HG02623 (cell line): ENCODE data around the gene SPATA17.
"Not testable (repeated sequence)": the region's sequence is repeated elsewhere in the genome, so short reads cannot be mapped to it uniquely, and the experiment has no call there.

Source experiments
- ATAC-seq: cut with Tn5 transposase; IDR thresholded peaks from one replicate; pipeline ENCODE4 v1.9.1; 2021; ENCODE audit warnings: moderate library complexity; ENCODE audit not compliant: unreplicated experiment

Gene SPATA17

GRCh38 chr1:217630711-217631591 is at the start of gene SPATA17, which contains the start of gene GPATCH2:
Gene SPATA17 (plus strand): TSS chr1:217631344. CDS start chr1:217631379, 35 bp downstream.
Gene GPATCH2 (minus strand): TSS chr1:217631090. CDS start chr1:217630971, 119 bp downstream.
- ATAC-seq = peak; percentile 98

GRCh38 chr1:217584286-217584811 is 46.8 kb upstream of the SPATA17 start:
- ATAC-seq = not testable (repeated sequence)

- ATAC-seq = no peak
Measured at GRCh38 chr1:217585577-217585976, 45.6 kb upstream of the SPATA17 start.

- no peak for ATAC-seq
Measured at GRCh38 chr1:217586586-217586985, 44.6 kb upstream of the SPATA17 start.

GRCh38 chr1:217590598-217590997 is 40.5 kb upstream of the SPATA17 start:
- ATAC-seq = no peak

GRCh38 chr1:217599154-217599553 is 32.0 kb upstream of the SPATA17 start:
- no peak for ATAC-seq

GRCh38 chr1:217602380-217602779 is 28.8 kb upstream of the SPATA17 start:
- no peak for ATAC-seq

GRCh38 chr1:217605390-217605789 is 25.8 kb upstream of the SPATA17 start:
- ATAC-seq = no peak

- ATAC-seq = no peak
Measured at GRCh38 chr1:217614200-217614712, 16.9 kb upstream of the SPATA17 start.

- ATAC-seq = no peak
Measured at GRCh38 chr1:217617126-217617525, 14.0 kb upstream of the SPATA17 start.

- ATAC-seq = peak; percentile 100
Measured at GRCh38 chr1:217620814-217621213, 10.3 kb upstream of the SPATA17 start.

- no peak for ATAC-seq
Measured at GRCh38 chr1:217622042-217622441, 9.1 kb upstream of the SPATA17 start.

- ATAC-seq = no peak
Measured at GRCh38 chr1:217626321-217626720, 4.8 kb upstream of the SPATA17 start.

- no peak for ATAC-seq
Measured at GRCh38 chr1:217627431-217627830, 3.7 kb upstream of the SPATA17 start.

GRCh38 chr1:217642455-217642854 is 11.3 kb downstream of the SPATA17 start:
- ATAC-seq = no peak

- ATAC-seq = no peak
Measured at GRCh38 chr1:217647791-217648190, 16.6 kb downstream of the SPATA17 start.

- ATAC-seq = no peak
Measured at GRCh38 chr1:217650674-217651073, 19.5 kb downstream of the SPATA17 start.

- ATAC-seq = peak; percentile 51
Measured at GRCh38 chr1:217660353-217661062, 29.4 kb downstream of the SPATA17 start.

GRCh38 chr1:217661407-217661806 is 30.3 kb downstream of the SPATA17 start:
- no peak for ATAC-seq

- no peak for ATAC-seq
Measured at GRCh38 chr1:217668351-217668940, 37.3 kb downstream of the SPATA17 start.

GRCh38 chr1:217673387-217673786 is 42.2 kb downstream of the SPATA17 start:
- ATAC-seq = peak; percentile 54
